LoVo (cell line): ENCODE data around the gene GPR15.
"Not testable (repeated sequence)": the region's sequence is repeated elsewhere in the genome, so short reads cannot be mapped to it uniquely, and the experiment has no call there.

Experiments
- DNase-seq: peaks from one replicate; pipeline ENCODE4 v3.0.0-alpha.2; 2016; ENCODE audit warnings: low spot score

The GPR15 gene

GRCh38 chr3:98558100-98558827, 26.5 kb downstream of the GPR15 start:
- DNase-seq: no peak

DNA sequence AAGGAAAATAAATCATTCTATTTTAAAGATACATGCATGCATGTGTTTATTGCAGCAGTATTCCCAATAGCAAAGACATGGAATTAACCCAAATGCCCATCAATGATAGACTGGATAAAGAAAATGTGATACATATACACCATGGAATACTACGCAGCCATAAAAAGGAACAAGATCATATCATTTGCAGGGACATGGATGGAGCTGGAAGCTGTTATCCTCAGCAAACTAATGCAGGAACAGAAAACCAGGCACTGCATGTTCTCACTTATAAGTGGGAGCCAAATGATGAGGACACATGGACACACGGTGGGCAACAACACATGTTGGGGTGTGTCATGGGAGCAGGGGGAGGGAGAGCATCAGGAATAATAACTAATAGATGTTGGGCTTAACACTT, 28.0 kb downstream of the GPR15 start:
- not testable (repeated sequence) for DNase-seq

GRCh38 chr3:98560911-98561310, 29.1 kb downstream of the GPR15 start:
- no peak for DNase-seq

GRCh38 chr3:98561727-98562521, 30.1 kb downstream of the GPR15 start:
- DNase-seq: no peak

DNA sequence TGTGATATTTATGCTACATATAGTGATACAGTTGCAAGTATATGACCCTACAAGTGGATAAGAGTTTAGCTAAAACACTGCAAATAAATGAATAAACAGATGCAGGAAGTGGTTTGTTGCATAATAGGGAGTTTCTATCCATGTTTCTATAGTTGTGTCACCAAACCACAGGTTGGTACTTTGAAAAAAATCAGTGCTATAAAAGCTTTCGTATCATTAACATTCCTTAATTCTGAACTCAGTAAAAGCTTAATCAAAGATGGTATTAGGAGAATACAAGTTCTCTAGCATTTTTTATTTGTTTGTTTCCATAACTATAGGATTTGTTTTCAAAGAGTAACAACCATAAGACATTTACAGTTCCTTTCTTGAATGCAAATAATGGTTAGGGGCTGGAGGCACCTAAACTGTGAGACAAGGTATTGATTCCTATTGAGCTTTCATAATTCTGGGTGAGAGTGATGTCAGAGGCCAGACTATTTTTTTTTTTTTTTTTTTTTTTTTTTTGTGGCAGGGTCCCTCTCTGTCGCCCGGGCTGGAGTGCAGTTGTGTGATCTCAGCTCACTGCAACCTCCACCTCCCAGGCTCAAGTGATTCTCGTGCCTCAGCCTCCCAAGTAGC, 32.0 kb downstream of the GPR15 start:
- DNase-seq: peak; percentile 8

DNA sequence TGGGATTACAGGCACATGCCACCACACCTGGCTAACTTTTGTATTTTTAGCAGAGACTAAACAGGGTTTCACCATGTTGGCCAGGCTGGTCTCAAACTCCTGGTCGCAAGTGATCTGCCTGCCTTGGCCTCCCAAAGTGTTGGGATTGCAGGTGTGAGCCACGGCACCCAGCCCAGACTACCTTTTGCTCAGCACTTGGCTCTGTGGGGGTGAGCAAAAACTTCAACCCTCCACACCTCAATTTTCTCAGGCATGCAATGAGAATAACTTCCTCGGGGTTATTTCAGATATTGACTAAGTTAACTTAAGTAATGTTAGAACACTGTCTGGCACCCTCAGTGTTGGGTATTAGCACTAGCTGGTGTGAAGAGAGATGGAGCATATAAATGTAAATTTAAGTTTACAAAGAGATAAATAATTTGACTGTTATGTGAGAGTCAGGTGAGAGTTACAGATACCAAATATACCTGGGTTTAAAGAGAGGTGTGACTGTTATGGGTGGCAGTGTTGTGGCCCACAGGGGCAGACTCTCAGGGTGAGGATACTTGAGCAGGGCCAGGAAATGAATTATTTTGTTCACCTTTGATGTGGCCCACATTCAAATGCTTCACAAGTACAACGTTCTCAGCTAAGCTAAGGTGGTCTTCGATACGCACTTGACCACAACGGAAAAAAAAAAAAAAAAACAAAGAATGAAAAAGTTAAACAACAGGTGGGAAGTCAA, 32.7 kb downstream of the GPR15 start:
- DNase-seq: no peak

DNA sequence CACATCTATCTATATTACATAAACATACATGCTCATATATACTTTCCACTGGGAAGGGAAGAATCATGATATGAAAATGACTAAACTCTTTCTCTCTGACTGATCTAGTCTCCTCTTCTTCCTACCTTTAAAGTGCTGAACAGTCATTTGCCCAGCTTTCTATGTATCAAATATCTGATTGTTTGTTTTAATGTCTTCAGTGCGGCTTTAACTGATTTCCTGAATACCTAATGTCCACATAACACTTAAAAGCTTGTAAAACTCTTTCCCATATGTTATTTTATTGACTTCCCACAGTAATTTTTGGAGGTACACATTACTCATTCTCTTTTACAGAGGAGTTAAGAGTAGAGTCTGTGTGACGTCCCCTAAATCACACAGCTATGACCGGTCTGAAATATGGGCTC, 33.5 kb downstream of the GPR15 start:
- no peak for DNase-seq

- DNase-seq: no peak
Measured at GRCh38 chr3:98565843-98566242, 34.1 kb downstream of the GPR15 start.

- no peak for DNase-seq
Measured at GRCh38 chr3:98567666-98568270, 36.0 kb downstream of the GPR15 start.

DNA sequence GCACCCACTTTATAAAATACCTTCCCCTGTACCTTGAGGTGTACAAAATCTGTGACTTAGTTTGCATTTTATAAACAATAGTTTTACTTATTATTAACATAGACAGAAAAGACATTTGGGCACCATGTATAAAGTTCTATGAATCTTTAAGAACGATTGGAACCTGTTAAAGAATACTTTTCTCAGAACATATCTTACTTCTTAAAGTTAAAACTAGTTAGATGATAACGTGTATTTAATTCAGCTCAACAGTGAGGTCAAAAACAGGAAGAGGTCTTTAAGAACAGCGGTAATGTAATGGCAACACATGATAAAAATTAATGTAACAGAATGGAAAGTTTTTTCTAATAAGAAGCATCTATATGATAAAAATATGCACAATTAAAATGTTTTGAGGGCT, 36.6 kb downstream of the GPR15 start:
- DNase-seq: no peak

GRCh38 chr3:98573181-98573728, 41.5 kb downstream of the GPR15 start:
- no peak for DNase-seq

- no peak for DNase-seq
Measured at GRCh38 chr3:98574132-98574531, 42.4 kb downstream of the GPR15 start.

DNA sequence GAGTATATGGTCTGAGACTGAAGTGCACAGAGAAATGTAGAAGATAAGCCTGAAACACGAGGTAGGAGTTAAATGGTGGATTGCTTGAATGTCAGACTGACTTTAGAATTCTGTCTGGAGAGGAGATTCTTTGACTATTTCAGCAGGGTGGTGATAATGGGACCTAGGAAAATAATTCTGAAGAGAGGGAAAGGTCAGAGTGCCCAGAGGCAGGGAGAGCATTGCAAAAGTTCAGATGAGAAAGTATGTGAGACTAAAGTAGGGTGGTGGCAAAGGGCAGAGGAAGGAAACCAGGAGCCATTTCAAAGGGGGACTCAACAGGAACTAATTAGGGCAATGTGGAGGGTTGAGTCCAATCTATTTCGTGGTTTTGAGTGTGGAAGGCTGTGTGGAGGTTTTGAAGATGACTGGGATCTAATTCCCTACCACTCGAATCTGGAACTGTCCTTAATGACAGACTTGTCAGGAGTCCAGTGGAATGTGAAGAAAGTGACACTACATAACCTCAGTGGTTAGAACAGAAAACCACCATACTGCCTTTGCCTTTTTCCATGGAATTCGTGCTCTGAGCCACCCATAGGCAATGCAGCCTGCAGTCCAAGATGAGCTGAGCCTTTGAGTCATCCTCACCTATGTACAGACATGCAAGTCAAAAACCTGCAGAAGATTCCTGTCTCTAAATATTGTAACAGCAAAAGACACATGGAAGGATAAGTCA, 45.6 kb downstream of the GPR15 start:
- no peak for DNase-seq

GRCh38 chr3:98580401-98581386, 48.9 kb downstream of the GPR15 start:
- no peak for DNase-seq

DNA sequence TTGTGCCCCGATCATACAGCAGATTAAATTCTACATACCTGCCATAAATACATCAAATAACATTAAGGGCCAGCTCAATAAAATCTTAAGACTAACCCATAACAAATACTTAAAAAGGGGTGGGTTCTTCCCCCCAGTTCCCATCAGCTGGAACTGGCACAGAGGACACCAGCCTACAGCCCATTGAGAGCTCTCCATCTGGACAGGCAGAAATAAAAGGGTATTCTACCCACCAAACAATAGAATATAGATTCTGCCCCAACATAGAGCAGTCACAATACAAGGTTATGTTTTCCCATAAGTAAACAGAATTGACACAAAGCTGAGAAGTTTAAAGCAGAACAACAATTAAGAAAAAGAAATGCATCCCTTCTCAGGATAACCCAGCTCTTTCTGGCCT, 49.7 kb downstream of the GPR15 start:
- DNase-seq: no peak

- no peak for DNase-seq
Measured at GRCh38 chr3:98582042-98582441, 50.3 kb downstream of the GPR15 start.

DNA sequence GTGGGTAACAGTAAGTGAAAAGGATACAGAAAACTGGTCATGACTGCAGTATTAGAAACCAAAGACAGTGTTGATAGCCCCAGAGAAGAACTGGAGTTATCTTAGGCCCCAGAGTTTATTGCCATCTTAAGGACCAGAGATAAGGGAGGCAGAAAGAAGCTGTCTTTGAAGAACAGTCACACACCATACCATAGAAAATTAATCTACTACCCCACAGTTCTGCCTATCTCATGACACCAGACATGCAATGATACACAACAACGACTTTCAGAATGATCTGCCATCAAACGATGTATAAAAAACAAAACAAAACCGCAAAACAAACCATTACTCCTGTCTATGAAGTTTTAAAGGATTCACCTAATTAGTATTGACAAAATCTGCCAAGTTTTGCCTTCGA, 52.0 kb downstream of the GPR15 start:
- DNase-seq: no peak
